Breast epithelium (tissue), 4 donors: ENCODE measurements around the gene GH2. TPM values are rescaled to one million over a fixed set of nuclear protein-coding genes. Genes with fewer than 3 reads are reported as not detected.
A peak's percentile ranks its signal among the peaks of the same experiment; 100 is the strongest.

Experiments used
- DNase-seq, 2 donors: peaks; one replicate each; pipeline ENCODE4 v3.0.0-alpha.2; 2019; ENCODE audit warnings: low spot score in 2 of 2
- H3K27ac ChIP-seq, 2 donors: fragments of 200-600 bp; sonication (generic) in 1 of 2; one replicate each; pipeline ENCODE4 v1.5.1; 2016 to 2019; ENCODE audit warnings: mild to moderate bottlenecking in 1 of 2
- H3K27me3 ChIP-seq, 2 donors: fragments of 200-600 bp; sonication (generic) in 1 of 2; one replicate each; pipeline versions ENCODE4 v1.5.1 to v1.6.0; 2017 to 2019; ENCODE audit warnings: control low read depth in 1 of 2, mild to moderate bottlenecking in 1 of 2
- H3K36me3 ChIP-seq: fragments of 200-600 bp; one replicate; pipeline ENCODE4 v1.5.1; 2019
- H3K4me1 ChIP-seq, 2 donors: fragments of 200-600 bp; sonication (generic); one replicate each; pipeline ENCODE4 v1.5.1; 2016 to 2019; ENCODE audit warnings: control low read depth in 1 of 2
- H3K4me3 ChIP-seq, 3 donors: fragments of 200-600 bp; sonication (generic); 1 replicate in 2 of 3; 2 replicates in 1 of 3; pipeline ENCODE4 v1.5.1; 2016 to 2019; ENCODE audit warnings: mild to moderate bottlenecking in 3 of 3, moderate library complexity in 2 of 3
- H3K9me3 ChIP-seq, 2 donors: fragments of 200-600 bp; sonication (generic) in 1 of 2; one replicate each; pipeline ENCODE4 v1.5.1; 2016 to 2019; ENCODE audit warnings: control low read depth in 1 of 2
- CTCF ChIP-seq, 3 donors: fragments of 450-650 bp; IDR thresholded peaks; one replicate each; pipeline ENCODE4 v1.5.1; 2016 to 2017; ENCODE audit warnings: antibody characterized with exemption in 3 of 3, mild to moderate bottlenecking in 3 of 3, moderate library complexity in 3 of 3
- POLR2A ChIP-seq: fragments of 450-650 bp; IDR thresholded peaks from one replicate; pipeline ENCODE4 v1.6.1; 2016; ENCODE audit warnings: antibody characterized with exemption, mild to moderate bottlenecking, moderate library complexity
- POLR2AphosphoS5 ChIP-seq, 3 donors: sonication (generic); formaldehyde crosslinking; IDR thresholded peaks; one replicate each; pipeline ENCODE4 v1.6.1; 2017; ENCODE audit warnings: antibody characterized with exemption in 3 of 3
- intact Hi-C: fragments of 100-400 bp; cut with DNase I; formaldehyde crosslinking; loops from one replicate; pipeline ENCODE4 v1.15.1; 2023; ENCODE audit warnings: low total_unique reads
- total RNA-seq, 3 donors: library from RNA; depleted of rRNA; stranded (reverse); fragments of >200 nt; gene quantifications; one replicate each; pipeline ENCODE4 v1.1.0, GENCODE V29; 2016

GH2 gene
- total RNA-seq, 3 donors from 2014 or later, result not detected

- Histone ChIP-seq H3K36me3 (no peaks in the 10 kb centered on the region), H3K4me1 (peaks cover 8 to 24% of the 10 kb centered on the region in 2 donors), H3K27ac (peak within 1 kb of the TSS; percentile 90 to 95), H3K4me3 (peak within 1 kb of the TSS; percentile 69 to 97 (median 94)), H3K27me3 (no peaks in the 10 kb centered on the region), H3K9me3 (no peaks in the 10 kb centered on the region)
- intact Hi-C loops, result no loop called here
- peak; percentile 64 to 75 (median 65) for TF ChIP-seq POLR2AphosphoS5 (IDR thresholded peaks at IDR 0.05)
- TF ChIP-seq POLR2A, result peak; percentile 13
- peak in 1 of 3 donors; percentile 12 for TF ChIP-seq CTCF (IDR thresholded peaks at IDR 0.05)
- DNase-seq, result peak; percentile 98 to 99
Measured at GRCh38 chr17:63842540-63843386, 39.0 kb downstream of the GH2 start, which contains the start of gene SMARCD2. Gene SMARCD2, minus strand, starts transcription at chr17:63842685. Its CDS starts 11 bp downstream, at chr17:63842674.

- intact Hi-C loops, result no loop called here
- peak in 1 of 2 donors; percentile 46 for DNase-seq
- H3K4me1 ChIP-seq, result peaks cover 11 to 30% of the 10 kb centered on the region in 2 donors
Measured at GRCh38 chr17:63842173-63842539, 39.6 kb downstream of the GH2 start.

DNA sequence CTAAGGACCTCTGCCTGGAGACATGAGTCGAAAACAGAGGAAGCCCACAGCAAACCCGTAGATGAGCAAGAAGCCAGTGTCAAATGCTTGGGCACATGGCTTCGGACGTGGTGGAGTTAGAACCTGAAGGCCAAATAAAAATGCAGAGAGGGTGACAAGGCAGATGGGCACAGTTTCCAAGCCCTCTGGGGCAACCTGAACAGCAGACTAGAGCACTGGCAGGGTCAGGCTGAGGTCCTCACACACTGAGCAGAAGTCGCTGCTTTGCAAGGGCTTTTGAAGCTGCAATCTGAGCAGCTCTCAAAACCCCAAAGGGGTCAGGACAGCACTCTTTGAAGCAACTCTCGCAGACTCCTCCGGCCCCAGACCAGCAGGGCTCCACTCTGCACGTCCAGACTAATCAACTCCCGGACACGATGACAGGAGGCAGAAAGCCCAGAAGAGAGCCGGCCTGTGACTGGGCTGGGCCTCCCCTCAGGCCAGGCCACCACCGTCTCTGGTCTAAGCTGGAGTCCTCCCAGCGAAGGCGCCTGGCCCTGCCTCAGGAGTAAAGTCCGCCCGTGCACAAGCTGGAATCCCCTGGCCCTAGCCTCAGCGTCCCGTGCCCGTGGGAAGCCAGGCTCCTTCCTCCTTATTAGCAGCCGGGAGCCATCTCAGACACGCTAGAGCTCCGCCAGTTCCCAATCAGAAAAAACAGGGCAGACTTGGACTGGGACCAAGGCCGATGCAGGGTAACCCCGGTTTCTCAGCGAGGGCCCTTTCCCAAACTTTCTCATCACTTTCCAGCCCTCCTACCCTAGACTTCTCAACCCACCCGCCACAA, 40.2 kb downstream of the GH2 start:
- intact Hi-C loops, result no loop called here
- peak overlapping the region; percentile 90 to 95 for H3K27ac ChIP-seq
- DNase-seq, result peak; percentile 60 to 61

More at GRCh38 chr17:63842173-63842539, 39.6 kb downstream of the GH2 start:
- Histone ChIP-seq H3K36me3 (no peaks in the 10 kb centered on the region), H3K4me3 (peak overlapping the region; percentile 69 to 97 (median 94)), H3K27ac (peak overlapping the region; percentile 90 to 95), H3K27me3 (no peaks in the 10 kb centered on the region), H3K9me3 (no peaks in the 10 kb centered on the region)
- no peak for TF ChIP-seq CTCF (IDR thresholded peaks at IDR 0.05)
- TF ChIP-seq POLR2AphosphoS5 (IDR thresholded peaks at IDR 0.05), result no peak
- no peak for TF ChIP-seq POLR2A

GRCh38 chr17:63840591-63841349, 41.0 kb downstream of the GH2 start:
- Histone ChIP-seq H3K4me1 (peaks cover 11 to 37% of the 10 kb centered on the region in 2 donors), H3K9me3 (no peaks in the 10 kb centered on the region), H3K27ac (peak overlapping the region; percentile 90 to 95), H3K36me3 (no peaks in the 10 kb centered on the region), H3K4me3 (peak overlapping the region; percentile 69 to 97 (median 94)), H3K27me3 (no peaks in the 10 kb centered on the region)
- intact Hi-C loops, result no loop called here
- no peak for DNase-seq
- TF ChIP-seq POLR2AphosphoS5 (IDR thresholded peaks at IDR 0.05) (no peak), POLR2A (no peak), CTCF (IDR thresholded peaks at IDR 0.05) (no peak)

More for the DNA sequence above, 40.2 kb downstream of the GH2 start:
- Histone ChIP-seq H3K4me3 (peak overlapping the region; percentile 69 to 97 (median 94)), H3K27me3 (no peaks in the 10 kb centered on the region), H3K9me3 (no peaks in the 10 kb centered on the region), H3K36me3 (no peaks in the 10 kb centered on the region), H3K4me1 (peaks cover 11 to 36% of the 10 kb centered on the region in 2 donors)
- no peak for TF ChIP-seq POLR2AphosphoS5 (IDR thresholded peaks at IDR 0.05)
- TF ChIP-seq POLR2A, result no peak
- TF ChIP-seq CTCF (IDR thresholded peaks at IDR 0.05), result peak in 1 of 3 donors; percentile 11
